ENCODE data around the gene GALNT2. TPM values are rescaled to one million over a fixed set of nuclear protein-coding genes. Genes with fewer than 3 reads are reported as not detected.

GALNT2 gene
- total RNA-seq, 1 experiment from 2014 or later = 51.1 TPM

DNA sequence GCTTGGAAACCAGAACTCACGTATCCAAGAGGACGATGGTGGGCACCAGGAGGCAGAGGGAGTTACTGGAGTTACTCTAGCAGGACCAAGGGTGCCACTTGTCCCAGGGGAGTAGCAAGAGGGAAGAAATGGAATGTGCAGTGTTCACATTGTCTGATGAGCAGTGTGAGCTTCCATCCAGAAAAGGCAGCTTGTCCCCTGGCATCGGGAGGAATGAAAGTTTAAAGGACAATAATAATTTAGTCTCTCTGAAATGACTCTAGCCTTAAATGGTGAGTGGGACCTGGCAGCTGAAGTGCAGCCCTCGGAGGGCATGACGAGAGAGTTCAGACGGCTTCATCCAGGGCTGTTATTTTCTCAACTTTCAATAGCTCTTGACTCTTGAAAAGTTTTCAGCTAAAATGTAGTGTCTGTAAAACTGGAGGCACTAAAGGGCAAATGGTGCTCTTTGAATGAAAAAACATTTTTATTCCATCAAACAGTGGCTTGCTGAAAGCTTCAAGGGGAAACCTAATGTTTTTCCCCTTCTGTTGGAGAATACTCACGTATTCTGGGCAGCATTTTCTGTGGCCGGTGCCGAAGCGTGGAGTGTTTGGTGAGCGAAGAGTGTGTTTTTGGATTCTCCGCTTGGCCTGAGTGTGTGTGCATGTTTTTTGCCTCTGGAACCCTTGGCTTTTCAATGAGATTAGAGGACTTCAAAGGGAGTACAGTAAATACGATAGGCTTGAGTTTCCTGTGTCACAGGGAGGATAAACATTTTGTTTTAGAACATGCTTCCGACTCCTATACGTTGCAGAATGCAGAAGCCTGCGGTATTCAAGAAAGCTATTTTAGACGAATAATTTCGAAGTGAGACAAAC lies 157.3 kb downstream of the GALNT2 start:
- no peaks in the 10 kb centered on the region for H3K27me3 ChIP-seq
- no peaks in the 10 kb centered on the region for H3K9me3 ChIP-seq (replicated peaks)
- no peaks in the 10 kb centered on the region for H3K4me1 ChIP-seq
- no peak for DNase-seq
- 0 out of 2 replicates have a peak, but pooled peaks cover 2% of the 10 kb centered on the region for H3K36me3 ChIP-seq
- no peak overlapping the region for H3K27ac ChIP-seq
- H3K4me3 ChIP-seq = no peak overlapping the region

DNA sequence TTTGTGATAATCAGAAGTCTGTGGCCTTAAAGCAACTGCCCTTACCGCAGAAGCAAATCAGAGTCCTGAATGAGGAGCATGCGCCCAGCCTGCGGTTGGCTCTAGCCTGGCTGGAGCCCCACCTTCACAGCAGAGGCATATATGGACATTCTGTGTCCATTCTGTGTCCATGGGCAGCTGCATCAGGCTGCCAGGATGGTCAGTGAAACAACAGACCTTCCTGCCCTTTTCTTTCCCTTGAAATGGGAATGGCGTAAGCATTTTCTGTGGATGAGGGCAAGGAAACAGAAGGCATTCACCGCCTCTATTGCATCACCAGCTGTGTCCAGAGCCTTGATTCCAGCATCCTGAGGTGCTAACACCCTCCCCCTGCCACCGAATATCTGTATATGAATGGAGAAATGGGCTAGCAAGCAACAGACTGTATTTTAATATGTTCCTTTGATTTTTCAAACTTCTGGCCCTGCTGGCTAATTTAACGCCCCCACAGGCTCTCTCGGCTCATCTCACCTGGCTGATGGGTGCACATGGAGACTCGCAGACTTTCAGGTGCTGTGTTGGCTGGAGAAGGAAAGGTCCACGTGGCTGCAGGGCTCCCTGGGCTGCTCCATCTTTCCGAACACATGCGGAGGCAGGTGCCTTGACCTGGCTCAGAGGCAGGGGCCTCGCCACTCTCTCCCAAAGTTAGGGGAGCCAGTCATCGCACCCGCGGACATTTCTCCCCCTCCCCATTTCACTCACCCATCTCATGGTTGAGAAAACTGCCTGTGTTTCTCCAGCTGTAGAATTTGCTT lies 159.2 kb downstream of the GALNT2 start:
- Histone ChIP-seq H3K36me3 (0 out of 2 replicates have a peak, but pooled peaks cover 2% of the 10 kb centered on the region), H3K4me1 (no peaks in the 10 kb centered on the region), H3K27me3 (no peaks in the 10 kb centered on the region), H3K27ac (no peak overlapping the region), H3K4me3 (no peak overlapping the region), H3K9me3 (replicated peaks) (no peaks in the 10 kb centered on the region)
- no peak for DNase-seq

DNA sequence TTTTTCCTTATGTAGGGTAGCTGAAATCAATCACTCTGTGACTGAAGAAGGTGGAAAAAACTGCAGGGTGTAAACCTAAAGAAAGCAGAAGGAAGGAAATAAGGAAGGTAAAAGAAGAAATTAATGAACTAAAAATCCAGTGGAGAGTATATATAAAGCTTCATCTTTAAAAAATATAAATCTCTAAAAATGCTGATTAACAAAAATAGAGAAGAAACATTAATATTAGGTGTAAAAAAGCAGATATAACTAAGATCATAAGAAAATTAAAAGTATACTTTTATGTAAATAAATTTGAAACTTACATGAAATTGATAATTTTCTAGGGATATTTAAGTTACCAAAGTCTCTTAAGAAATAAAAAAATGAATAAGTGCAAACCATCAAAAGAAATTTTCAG lies 159.8 kb downstream of the GALNT2 start:
- Histone ChIP-seq H3K27me3 (no peaks in the 10 kb centered on the region), H3K4me3 (no peak overlapping the region), H3K4me1 (no peaks in the 10 kb centered on the region), H3K27ac (no peak overlapping the region), H3K9me3 (replicated peaks) (no peaks in the 10 kb centered on the region), H3K36me3 (0 out of 2 replicates have a peak, but pooled peaks cover 2% of the 10 kb centered on the region)
- no peak for DNase-seq

DNA sequence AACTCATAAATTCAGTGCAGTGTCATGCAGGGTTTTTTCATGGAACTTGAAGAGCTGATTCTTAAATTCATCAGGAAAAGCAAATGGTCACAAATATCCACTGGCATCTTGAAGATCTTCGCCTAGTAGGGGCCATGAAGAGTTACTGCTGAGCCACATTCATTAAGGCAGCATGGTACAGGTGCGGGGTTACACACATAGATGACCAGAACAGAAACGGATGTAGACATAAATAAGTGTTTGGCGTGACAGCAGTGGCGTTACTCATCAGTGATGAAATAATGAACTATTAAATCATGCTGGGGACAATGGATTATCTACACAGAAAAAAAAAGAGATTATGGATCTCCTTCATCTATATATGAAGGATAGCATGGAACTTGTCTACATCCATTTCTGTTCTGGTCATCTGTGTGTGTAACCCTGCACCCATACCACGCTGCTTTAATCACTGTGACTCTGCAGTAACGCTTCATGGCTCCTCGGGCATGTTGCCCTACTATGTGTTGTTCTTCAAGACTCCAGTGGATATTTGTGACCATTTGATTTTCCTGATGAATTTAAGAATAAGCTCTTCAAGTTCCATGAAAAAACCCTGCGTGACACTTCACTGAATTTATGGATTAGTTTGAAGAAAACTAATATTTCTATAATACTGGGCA lies 161.3 kb downstream of the GALNT2 start:
- 0 out of 2 replicates have a peak, but pooled peaks cover 2% of the 10 kb centered on the region for H3K36me3 ChIP-seq
- no peaks in the 10 kb centered on the region for H3K9me3 ChIP-seq (replicated peaks)
- no peaks in the 10 kb centered on the region for H3K27me3 ChIP-seq
- H3K4me1 ChIP-seq = no peaks in the 10 kb centered on the region
- no peak for DNase-seq
- no peak overlapping the region for H3K27ac ChIP-seq
- no peak overlapping the region for H3K4me3 ChIP-seq

DNA sequence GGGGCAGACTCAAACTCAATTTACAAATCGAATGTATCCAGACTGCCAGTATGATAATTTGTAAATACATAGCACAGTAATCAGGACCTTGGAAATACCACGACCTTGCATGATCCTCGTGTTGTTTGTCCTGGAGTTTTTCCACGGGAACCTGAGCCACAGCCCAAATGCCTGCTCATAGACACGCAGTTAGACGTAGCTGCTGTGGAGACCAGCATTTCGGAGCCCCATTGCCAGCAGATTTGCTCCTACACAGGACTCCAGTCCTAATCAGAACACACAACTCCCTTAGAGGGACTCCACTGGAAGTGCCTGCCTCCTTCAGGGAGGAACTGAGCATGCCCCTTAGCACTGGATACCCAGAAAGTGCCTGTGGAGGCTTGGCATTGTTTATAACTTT lies 163.2 kb downstream of the GALNT2 start:
- H3K9me3 ChIP-seq (replicated peaks) = no peaks in the 10 kb centered on the region
- H3K4me3 ChIP-seq = no peak overlapping the region
- H3K36me3 ChIP-seq = 0 out of 2 replicates have a peak, but pooled peaks cover 2% of the 10 kb centered on the region
- H3K27me3 ChIP-seq = no peaks in the 10 kb centered on the region
- H3K4me1 ChIP-seq = no peaks in the 10 kb centered on the region
- DNase-seq = no peak
- no peak overlapping the region for H3K27ac ChIP-seq

DNA sequence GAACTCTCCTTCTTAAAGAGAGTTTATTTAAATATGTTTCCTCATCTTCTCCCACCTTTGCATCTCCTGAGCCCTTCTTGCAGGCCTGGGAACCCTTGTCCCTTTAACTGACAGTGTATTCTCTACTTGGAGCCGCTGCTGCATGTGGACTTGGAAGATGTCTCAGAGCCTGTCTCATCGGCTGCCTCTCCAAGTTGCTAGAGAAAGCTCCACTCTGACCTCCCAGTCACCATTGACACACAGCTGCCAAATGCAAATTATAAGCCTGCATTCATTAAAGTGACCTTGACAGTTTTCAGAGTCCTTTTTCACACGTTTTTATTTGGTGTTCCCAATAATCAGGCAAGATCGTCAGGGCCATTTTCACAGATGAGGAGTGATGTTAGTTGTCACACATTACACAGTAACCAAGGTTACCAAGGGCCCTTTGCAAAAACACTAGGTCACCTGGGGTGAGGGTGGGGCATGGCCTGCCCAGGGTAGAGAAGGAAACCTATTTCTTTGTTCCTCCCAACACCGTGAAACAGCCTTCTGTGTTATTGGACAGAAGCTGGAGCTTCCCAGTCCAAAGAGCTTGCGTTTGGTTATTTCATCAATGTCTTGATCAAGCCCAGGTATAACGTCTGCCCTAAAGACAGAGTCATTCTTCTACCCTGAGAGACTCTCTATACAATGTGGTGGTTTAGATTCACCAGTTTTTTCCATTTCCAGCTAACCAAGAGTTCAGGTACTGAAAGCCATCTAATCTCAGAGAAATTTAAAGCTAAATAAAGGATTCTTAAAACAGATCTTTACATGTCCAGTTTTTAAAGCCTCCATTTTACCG lies 164.1 kb downstream of the GALNT2 start:
- Histone ChIP-seq H3K36me3 (0 out of 2 replicates have a peak, but pooled peaks cover 2% of the 10 kb centered on the region), H3K4me3 (no peak overlapping the region), H3K9me3 (replicated peaks) (no peaks in the 10 kb centered on the region), H3K27me3 (no peaks in the 10 kb centered on the region), H3K4me1 (no peaks in the 10 kb centered on the region), H3K27ac (no peak overlapping the region)
- DNase-seq = no peak

DNA sequence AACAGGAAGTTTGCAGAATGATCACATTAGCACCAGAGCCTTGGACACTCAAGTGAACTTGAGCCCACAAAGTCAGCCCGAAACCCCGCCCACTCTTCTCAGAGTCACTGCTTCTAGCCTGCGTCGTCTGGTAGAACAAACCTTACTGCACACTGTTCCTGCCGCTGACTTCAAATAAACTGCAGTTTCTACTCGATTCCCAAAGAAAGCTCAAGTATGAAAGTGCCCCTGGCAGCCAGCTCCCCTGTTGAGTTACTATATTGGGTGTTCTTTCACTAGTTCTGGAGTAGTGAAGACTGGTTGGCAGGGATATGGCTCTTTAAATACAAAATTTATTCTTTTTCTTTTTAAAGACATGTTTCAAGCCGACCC lies 164.7 kb downstream of the GALNT2 start:
- Histone ChIP-seq H3K4me1 (no peaks in the 10 kb centered on the region), H3K27me3 (no peaks in the 10 kb centered on the region), H3K4me3 (no peak overlapping the region), H3K9me3 (replicated peaks) (no peaks in the 10 kb centered on the region), H3K36me3 (peaks cover 2% of the 10 kb centered on the region; the same call in 1 of the 2 replicates), H3K27ac (no peak overlapping the region)
- no peak for DNase-seq

DNA sequence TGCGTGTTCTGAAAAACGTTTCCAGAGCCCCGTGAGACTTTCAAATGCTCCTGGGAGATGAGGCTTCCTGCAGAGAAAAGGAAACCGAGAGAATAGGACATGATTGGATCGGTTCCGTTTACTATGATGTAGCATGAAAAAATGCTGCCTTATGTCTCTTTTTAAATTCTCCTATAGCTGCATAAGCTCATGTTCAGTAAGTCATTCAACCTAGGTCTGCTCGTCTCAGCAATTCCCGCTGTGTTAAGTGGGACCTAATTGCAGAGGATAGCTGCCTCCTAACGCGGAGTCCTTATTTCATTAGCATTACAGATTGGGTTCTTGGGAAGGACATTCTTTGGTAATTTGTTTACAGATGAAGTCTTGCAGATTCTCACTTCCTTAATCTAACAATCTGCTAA lies 165.3 kb downstream of the GALNT2 start:
- Histone ChIP-seq H3K9me3 (replicated peaks) (no peaks in the 10 kb centered on the region), H3K36me3 (peaks cover 2% of the 10 kb centered on the region; the same call in 1 of the 2 replicates), H3K27ac (no peak overlapping the region), H3K27me3 (no peaks in the 10 kb centered on the region), H3K4me3 (no peak overlapping the region), H3K4me1 (no peaks in the 10 kb centered on the region)
- DNase-seq = no peak

DNA sequence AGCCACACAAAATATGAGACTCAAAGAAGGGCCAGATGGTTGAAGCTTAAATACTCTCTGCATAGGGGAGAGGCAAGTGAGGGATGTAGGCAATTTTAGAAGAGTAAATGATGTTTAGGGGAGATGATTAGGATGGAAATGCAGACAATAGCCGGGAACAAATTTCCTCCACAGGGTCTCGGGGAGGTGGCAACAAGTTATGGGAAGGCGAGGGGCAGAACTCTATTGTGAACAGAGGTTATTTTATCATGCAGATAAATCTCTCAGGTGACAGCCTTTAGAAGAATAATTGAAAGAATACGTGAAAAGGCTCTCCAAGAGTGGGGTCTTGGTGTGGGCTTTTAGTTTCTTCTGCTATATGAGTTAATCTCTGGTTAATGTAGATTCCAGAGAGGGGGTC lies 166.7 kb downstream of the GALNT2 start:
- Histone ChIP-seq H3K27ac (no peak overlapping the region), H3K27me3 (no peaks in the 10 kb centered on the region), H3K9me3 (replicated peaks) (no peaks in the 10 kb centered on the region), H3K36me3 (no peaks in the 10 kb centered on the region; the same call in 1 of the 2 replicates), H3K4me1 (no peaks in the 10 kb centered on the region), H3K4me3 (no peak overlapping the region)
- DNase-seq = no peak

DNA sequence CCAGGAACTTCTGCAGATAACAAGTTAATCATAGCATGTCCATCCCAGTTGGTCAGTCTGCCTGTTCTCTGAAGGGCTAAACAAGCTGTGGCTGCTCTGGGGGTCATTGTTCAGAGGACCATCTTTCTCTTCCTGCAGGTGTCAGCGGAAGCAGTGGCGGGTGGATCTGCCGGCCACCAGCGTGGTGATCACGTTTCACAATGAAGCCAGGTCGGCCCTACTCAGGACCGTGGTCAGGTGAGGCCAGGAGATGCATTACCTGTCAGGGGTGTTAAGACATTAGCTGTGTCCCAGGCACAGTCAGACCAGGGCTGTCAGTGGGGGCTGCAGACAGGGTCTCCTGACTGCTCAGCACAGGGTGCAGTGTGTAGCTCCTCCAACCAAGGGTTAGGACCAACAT lies 168.8 kb downstream of the GALNT2 start:
- H3K4me1 ChIP-seq = peaks cover 2% of the 10 kb centered on the region; the same call in 1 of the 2 replicates
- no peak overlapping the region for H3K4me3 ChIP-seq
- 0 out of 2 replicates have a peak, but pooled peaks cover 2% of the 10 kb centered on the region for H3K9me3 ChIP-seq (replicated peaks)
- H3K27ac ChIP-seq = no peak overlapping the region
- H3K27me3 ChIP-seq = no peaks in the 10 kb centered on the region
- DNase-seq = no peak
- peaks cover 3% of the 10 kb centered on the region for H3K36me3 ChIP-seq

DNA sequence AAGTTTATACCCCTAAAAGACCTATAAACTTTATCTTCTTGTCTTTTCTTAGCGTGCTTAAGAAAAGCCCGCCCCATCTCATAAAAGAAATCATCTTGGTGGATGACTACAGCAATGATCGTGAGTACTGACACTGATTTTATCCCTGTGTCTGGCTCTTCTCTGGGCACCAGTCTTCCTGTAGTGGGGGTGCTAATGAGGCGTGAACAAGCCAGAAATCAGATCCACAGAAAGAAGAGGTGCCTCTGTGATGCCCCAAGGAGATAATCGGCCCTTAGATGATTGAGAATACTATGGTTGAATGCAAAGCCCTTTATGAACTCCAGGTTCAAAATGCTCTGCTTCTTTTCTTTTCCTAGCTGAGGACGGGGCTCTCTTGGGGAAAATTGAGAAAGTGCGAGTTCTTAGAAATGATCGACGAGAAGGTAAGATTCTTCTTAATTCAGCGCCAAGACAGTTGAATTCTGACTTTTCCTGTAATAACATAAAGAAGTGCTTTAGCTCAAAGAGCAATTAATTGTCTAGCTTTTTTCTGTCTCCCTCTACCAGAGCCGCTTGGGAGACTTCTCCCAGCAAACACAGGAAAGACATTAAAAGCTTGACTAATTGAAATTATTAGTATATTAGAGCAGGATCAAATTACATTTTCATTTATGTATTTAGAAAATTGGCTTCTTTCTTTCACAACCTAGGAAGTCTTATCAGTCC lies 169.4 kb downstream of the GALNT2 start:
- no peak for DNase-seq
- H3K9me3 ChIP-seq (replicated peaks) = 0 out of 2 replicates have a peak, but pooled peaks cover 5% of the 10 kb centered on the region
- peaks cover 2% of the 10 kb centered on the region; the same call in 1 of the 2 replicates for H3K4me1 ChIP-seq
- H3K4me3 ChIP-seq = no peak overlapping the region
- H3K27me3 ChIP-seq = no peaks in the 10 kb centered on the region
- peak overlapping the region; percentile 11; the same call in 1 of the 2 replicates for H3K27ac ChIP-seq
- peaks cover 3% of the 10 kb centered on the region for H3K36me3 ChIP-seq

DNA sequence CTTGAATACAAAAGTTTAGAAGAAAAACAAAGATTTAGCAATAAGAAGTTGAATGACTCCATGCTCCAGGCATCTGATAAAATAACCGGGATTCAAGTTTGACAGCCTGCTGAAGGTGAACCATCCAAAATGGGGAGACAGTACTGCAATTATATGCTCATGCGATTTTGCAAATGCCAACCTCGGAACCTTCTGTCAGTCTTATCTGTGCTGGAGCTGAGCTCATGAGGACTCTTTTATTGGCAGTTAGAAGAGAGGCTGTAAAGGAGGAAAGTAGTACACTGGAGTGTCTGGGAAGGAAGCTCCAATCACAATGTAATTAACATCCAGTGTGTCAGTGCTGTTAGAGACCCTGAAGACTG lies 170.0 kb downstream of the GALNT2 start:
- H3K4me1 ChIP-seq = peaks cover 2% of the 10 kb centered on the region; the same call in 1 of the 2 replicates
- H3K36me3 ChIP-seq = peaks cover 3% of the 10 kb centered on the region
- H3K9me3 ChIP-seq (replicated peaks) = 0 out of 2 replicates have a peak, but pooled peaks cover 5% of the 10 kb centered on the region
- H3K27ac ChIP-seq = no peak overlapping the region; the same call in 1 of the 2 replicates
- no peak overlapping the region for H3K4me3 ChIP-seq
- no peak for DNase-seq
- no peaks in the 10 kb centered on the region for H3K27me3 ChIP-seq

DNA sequence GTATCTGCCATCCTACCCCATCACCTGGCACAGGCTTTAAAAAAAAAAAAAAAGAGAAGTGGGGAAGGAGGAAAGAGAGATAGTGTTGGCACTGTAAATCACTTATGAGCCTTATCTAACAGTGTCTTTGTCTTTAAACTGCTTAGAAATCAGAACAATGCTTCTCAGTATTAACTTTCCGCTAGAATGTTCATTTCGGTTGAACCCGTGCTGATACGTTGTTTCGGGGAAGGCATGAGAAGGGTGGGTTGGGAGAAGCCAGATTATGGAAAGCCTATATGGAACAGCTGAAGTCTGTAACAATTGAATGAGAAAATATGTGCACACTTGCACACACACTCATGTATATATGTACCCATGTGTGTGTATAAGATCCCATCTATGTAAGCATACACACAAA lies 170.8 kb downstream of the GALNT2 start:
- Histone ChIP-seq H3K4me3 (no peak overlapping the region), H3K9me3 (replicated peaks) (0 out of 2 replicates have a peak, but pooled peaks cover 5% of the 10 kb centered on the region), H3K27me3 (no peaks in the 10 kb centered on the region), H3K4me1 (peaks cover 2% of the 10 kb centered on the region; the same call in 1 of the 2 replicates), H3K36me3 (peaks cover 8% of the 10 kb centered on the region), H3K27ac (no peak overlapping the region)
- DNase-seq = no peak

Measured in SJCRH30 (cell line).